GM12891 (cell line): Measurements from ENCODE around the gene KCNN2.

Source experiments
- PAX5 ChIP-seq: IDR thresholded peaks from 2 replicates; pipeline ENCODE4 v1.6.1; 2011; ENCODE audit warnings: low read length, moderate library complexity, mild to moderate bottlenecking; ENCODE audit not compliant: insufficient read depth, severe bottlenecking
- POLR2A ChIP-seq: IDR thresholded peaks from 2 replicates; pipeline ENCODE4 v1.6.1; 2011; ENCODE audit warnings: low read depth, low read length, control low read depth
- POLR2AphosphoS5 ChIP-seq: IDR thresholded peaks from 2 replicates; pipeline ENCODE4 v1.6.1; 2011; ENCODE audit warnings: low read depth, low read length, control low read depth

GRCh38 chr5:114339108-114339507, 22.8 kb upstream of the KCNN2 start:
- TF ChIP-seq POLR2A (no peak), POLR2AphosphoS5 (no peak), PAX5 (no peak)
